PFSK-1 (cell line): ENCODE data around the gene CHRNA1.

Experiments
- FOXP2 ChIP-seq: optimal IDR thresholded peaks from 2 replicates; pipeline ENCODE3; 2011; ENCODE audit warnings: borderline replicate concordance, control low read depth, inconsistent platforms; ENCODE audit not compliant: insufficient read depth; ENCODE audit errors: extremely low read length, extremely low read depth
- POLR2AphosphoS5 ChIP-seq: IDR thresholded peaks from 2 replicates; pipeline ENCODE4 v1.6.1; 2012; ENCODE audit warnings: low read depth, mild to moderate bottlenecking, control low read depth, low read length, moderate library complexity
- SIN3A ChIP-seq: IDR thresholded peaks from 2 replicates; pipeline ENCODE4 v1.6.1; 2012; ENCODE audit warnings: mild to moderate bottlenecking, low read length, moderate library complexity, borderline replicate concordance; ENCODE audit not compliant: insufficient read depth
- TAF1 ChIP-seq: IDR thresholded peaks from 2 replicates; pipeline ENCODE4 v1.6.1; 2012; ENCODE audit warnings: low read length, control low read depth, borderline replicate concordance; ENCODE audit not compliant: insufficient read depth
- TF ChIP-seq, protein P1 (sequence below), 2 experiments: IDR thresholded peaks; 2 replicates each; pipeline versions ENCODE4 v1.6.1 to v1.8.0; 2011 to 2012; ENCODE audit warnings: low read depth in 2 of 2, low read length in 2 of 2, control low read depth in 1 of 2, inconsistent platforms in 1 of 2, mild to moderate bottlenecking in 1 of 2, moderate library complexity in 1 of 2; ENCODE audit not compliant: insufficient read depth in 1 of 2

Gene CHRNA1

DNA sequence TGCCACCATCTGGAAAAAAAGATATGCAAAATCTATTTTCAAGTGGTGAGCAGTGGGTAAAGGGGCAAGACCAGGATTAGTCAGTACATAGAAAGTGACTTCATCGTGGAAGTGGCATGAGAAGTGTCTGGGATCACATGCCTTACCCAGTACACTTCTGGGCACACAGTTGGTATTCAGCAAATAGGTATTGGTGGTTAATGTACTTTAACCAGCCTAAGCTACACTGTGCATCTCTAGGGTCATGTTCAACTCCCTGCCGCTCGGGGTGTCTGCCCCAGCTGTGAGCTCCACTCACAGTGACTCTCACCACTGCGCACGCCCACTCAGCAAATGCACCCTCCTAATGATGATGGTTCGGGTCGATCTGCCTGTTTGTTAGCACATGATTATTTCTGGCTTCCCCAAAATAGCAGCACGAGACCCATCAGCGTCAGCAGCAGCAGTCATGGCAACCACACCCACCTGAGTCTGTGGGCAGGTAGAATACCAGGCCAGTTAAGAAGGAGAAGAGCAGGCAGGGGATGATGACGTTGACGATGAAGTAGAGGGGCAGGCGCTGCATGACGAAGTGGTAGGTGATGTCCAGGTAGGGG lies 11.1 kb downstream of the CHRNA1 start:
- no peak for TF ChIP-seq POLR2AphosphoS5
- no peak for TF ChIP-seq TAF1
- no peak for TF ChIP-seq SIN3A
- no peak for TF ChIP-seq FOXP2
- TF ChIP-seq, protein P1, sequence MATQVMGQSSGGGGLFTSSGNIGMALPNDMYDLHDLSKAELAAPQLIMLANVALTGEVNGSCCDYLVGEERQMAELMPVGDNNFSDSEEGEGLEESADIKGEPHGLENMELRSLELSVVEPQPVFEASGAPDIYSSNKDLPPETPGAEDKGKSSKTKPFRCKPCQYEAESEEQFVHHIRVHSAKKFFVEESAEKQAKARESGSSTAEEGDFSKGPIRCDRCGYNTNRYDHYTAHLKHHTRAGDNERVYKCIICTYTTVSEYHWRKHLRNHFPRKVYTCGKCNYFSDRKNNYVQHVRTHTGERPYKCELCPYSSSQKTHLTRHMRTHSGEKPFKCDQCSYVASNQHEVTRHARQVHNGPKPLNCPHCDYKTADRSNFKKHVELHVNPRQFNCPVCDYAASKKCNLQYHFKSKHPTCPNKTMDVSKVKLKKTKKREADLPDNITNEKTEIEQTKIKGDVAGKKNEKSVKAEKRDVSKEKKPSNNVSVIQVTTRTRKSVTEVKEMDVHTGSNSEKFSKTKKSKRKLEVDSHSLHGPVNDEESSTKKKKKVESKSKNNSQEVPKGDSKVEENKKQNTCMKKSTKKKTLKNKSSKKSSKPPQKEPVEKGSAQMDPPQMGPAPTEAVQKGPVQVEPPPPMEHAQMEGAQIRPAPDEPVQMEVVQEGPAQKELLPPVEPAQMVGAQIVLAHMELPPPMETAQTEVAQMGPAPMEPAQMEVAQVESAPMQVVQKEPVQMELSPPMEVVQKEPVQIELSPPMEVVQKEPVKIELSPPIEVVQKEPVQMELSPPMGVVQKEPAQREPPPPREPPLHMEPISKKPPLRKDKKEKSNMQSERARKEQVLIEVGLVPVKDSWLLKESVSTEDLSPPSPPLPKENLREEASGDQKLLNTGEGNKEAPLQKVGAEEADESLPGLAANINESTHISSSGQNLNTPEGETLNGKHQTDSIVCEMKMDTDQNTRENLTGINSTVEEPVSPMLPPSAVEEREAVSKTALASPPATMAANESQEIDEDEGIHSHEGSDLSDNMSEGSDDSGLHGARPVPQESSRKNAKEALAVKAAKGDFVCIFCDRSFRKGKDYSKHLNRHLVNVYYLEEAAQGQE (IDR thresholded peaks at IDR 0.05; ENCODE audit: insufficient read depth in 1 of 2, low read depth in 2 of 2, low read length in 2 of 2), result no peak

DNA sequence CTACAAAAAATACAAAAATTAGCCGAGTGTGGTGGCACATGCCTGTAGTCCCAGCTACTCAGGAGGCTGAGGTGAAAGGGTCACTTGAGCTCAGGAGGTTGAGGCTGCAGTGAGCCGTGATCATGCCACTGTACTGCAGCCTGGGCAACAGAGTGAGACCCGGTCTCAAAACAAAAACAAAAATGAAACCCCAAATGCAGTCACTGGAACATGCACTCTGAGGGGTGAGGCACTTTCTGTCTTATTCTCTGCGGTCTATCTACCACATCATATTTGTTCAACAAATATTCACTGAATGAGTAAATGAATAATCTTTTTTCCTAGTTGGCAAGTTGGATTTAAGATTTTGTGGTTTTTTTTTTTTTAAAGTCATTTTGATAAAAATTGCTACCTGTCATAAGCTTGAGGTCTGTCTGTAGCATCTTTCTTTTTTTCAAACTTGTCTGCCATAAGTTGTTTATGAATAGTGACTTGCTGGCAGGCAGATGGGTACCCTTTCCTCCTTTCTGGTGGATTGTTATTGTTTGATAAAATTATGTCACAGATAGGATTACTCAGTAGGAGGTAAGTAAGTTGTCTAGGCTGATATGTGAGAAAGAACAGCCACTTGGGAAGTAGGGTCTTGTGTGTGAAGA lies 11.8 kb downstream of the CHRNA1 start:
- TF ChIP-seq TAF1 (no peak), SIN3A (no peak), FOXP2 (no peak), POLR2AphosphoS5 (no peak)
- TF ChIP-seq, protein P1 (IDR thresholded peaks at IDR 0.05; ENCODE audit: insufficient read depth in 1 of 2, low read depth in 2 of 2, low read length in 2 of 2), result no peak

DNA sequence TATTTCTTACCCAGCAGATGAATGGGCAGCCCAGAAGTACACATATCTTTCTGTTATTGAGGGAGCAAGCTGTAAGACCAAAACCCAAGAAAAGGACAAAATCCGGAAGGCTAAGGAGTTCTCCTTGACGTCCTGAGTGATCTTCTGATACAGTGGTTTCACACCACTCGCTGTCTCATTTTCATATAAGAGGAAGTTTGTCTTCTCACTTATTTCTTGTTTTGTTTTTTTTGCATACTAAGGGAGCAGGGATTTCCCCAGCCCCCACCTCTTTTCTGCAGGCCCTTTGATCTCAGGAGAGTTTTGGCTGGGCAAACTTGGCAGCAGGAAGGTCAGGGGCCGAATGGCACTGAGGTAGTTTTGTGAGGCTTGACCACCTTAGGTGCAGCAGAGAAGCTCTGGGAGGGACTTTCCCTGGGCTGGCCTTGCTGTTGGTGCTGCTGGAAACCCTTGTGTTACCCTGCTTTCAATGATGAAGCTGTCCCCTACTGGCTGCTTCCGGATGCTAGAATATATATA lies 13.3 kb downstream of the CHRNA1 start:
- TF ChIP-seq TAF1 (no peak), SIN3A (no peak), POLR2AphosphoS5 (no peak)
- TF ChIP-seq, protein P1 (IDR thresholded peaks at IDR 0.05; ENCODE audit: insufficient read depth in 1 of 2, low read depth in 2 of 2, low read length in 2 of 2), result no peak

DNA sequence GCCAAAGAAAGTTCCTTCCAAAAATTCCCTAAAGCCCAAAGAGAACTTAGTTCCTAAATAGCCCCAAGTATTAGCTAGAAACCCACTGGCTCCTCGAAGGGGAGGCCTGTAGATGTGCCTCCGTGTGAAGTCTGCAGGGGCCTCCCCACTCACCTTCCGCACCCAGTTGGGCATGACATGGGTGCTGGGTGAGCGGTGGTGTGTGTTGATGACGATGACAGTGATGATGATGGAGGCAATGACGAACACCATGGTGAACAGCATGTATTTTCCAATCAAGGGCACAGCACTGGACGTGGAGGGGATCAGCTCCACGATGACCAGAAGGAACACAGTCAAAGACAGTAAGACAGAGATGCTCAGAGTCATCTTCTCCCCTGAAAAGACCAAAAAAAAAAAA lies 14.5 kb downstream of the CHRNA1 start:
- no peak for TF ChIP-seq POLR2AphosphoS5
- TF ChIP-seq TAF1, result no peak
- no peak for TF ChIP-seq SIN3A
- TF ChIP-seq, protein P1 (IDR thresholded peaks at IDR 0.05; ENCODE audit: insufficient read depth in 1 of 2, low read depth in 2 of 2, low read length in 2 of 2), result no peak
- no peak for TF ChIP-seq FOXP2

DNA sequence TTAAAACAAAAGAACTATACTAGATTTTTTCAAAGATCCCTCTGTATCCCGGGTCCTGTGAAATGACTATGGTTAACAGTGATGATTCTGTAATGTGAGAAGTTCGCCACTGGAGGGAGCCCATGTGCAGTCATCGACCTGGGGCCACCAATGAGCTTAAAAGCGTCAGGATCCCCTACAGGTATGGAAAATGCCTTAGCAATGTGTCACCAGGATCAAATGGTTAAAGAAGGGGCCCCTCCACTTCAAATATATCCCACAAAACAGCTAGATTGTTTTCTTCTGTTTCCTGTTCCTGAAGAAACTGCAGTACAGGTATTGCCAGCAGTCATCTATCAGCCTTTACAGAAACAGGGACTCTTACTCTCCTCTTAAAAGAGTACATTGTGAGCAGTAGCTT lies 15.3 kb downstream of the CHRNA1 start:
- TF ChIP-seq POLR2AphosphoS5, result no peak
- TF ChIP-seq SIN3A, result no peak
- TF ChIP-seq FOXP2, result no peak
- TF ChIP-seq, protein P1 (IDR thresholded peaks at IDR 0.05; ENCODE audit: insufficient read depth in 1 of 2, low read depth in 2 of 2, low read length in 2 of 2), result no peak
- TF ChIP-seq TAF1, result no peak
